GM13976 (cell line): ENCODE data around the gene RAB20.

Experiments used
- DNase-seq: peaks from one replicate; pipeline ENCODE4 v3.0.0; 2012; ENCODE audit warnings: low spot score
- CTCF ChIP-seq: IDR thresholded peaks from 2 replicates; pipeline ENCODE4 v1.5.1; 2012; ENCODE audit warnings: borderline replicate concordance, mild to moderate bottlenecking; ENCODE audit not compliant: insufficient read depth; ENCODE audit errors: extremely low read depth, missing control alignments, control extremely low read depth
- in situ Hi-C: fragments of 300-500 bp; cut with MboI; formaldehyde crosslinking; loops from one replicate; pipeline ENCODE4 v1.12.0; 2022; ENCODE audit warnings: low sequenced_read_pairs, mixed read lengths, inconsistent platforms; ENCODE audit not compliant: unreplicated experiment

RAB20 gene

GRCh38 chr13:110486061-110486715 lies 75.3 kb downstream of the RAB20 start:
- DNase-seq = no peak
- TF ChIP-seq CTCF = no peak
- in situ Hi-C loops = no loop called here

GRCh38 chr13:110485604-110486003 lies 75.9 kb downstream of the RAB20 start:
- no peak for TF ChIP-seq CTCF
- no peak for DNase-seq
- in situ Hi-C loops = no loop called here

- in situ Hi-C loops = no loop called here
- TF ChIP-seq CTCF = no peak
- no peak for DNase-seq
Observed at GRCh38 chr13:110484290-110485048, 77.1 kb downstream of the RAB20 start.

DNA sequence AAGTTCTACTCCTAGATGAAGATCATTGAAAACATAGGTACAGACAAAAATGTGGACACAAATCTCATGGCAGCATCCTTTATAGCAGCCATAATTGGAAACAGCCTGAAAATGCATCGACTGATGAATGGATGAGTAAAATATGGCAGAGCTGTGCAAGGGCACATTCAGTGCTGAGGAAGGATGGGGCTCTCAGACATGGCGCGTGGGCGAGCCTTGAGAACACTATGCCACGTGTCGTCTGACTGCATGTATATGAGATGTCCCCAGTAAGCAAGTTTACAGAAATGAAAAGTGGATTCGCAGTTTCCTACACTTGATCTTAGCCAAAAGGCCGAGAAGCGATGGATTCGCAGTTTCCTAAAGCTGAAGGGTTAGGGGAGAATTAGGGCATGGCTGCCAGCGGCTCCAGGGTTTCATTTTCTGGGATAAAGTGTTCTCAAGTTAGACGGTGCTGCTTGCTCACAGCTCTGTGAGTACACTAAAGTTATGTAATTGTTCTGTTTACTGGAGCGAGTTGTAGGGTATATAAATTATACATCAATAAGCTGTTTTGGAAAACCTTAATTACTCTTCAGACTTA lies 78.0 kb downstream of the RAB20 start:
- in situ Hi-C loops = no loop called here
- no peak for TF ChIP-seq CTCF
- no peak for DNase-seq

GRCh38 chr13:110480161-110480560 lies 81.4 kb downstream of the RAB20 start:
- DNase-seq = no peak
- no peak for TF ChIP-seq CTCF
- in situ Hi-C loops = no loop called here

DNA sequence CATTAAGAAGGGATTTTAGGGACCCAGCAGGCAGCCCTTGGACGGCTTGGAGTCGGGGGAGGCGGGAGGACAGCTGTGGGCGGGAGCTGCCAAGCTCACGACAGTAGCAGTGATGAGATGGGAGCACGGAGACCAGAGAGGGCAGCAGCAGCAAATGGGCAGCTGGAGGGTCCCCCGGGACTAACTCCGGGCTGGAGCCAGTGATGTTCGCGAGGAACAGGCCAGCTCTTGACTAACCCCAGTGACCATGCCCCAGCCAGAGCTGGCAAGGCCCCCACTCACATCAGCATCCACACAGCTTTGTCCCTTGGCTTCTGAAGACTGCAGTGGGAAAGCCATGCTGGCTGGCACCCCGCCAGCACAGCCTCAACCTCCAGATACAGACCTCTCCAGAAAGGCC lies 81.9 kb downstream of the RAB20 start:
- TF ChIP-seq CTCF = no peak
- in situ Hi-C loops = no loop called here
- no peak for DNase-seq

- in situ Hi-C loops = no loop called here
- no peak for TF ChIP-seq CTCF
- no peak for DNase-seq
Observed at GRCh38 chr13:110479215-110479545, 82.3 kb downstream of the RAB20 start.
